Naive B cell (primary cell): ENCODE results near the gene ETV6. TPM values are rescaled to one million over a fixed set of nuclear protein-coding genes. Genes with fewer than 3 reads are reported as not detected.

Experiments
- ATAC-seq, 2 donors: fragments of 150-1000 bp; cut with Tn5 transposase; 2 replicates each; pipeline ENCODE4 v1.10.0; 2021; ENCODE audit warnings: low read depth in 2 of 2, mild to moderate bottlenecking in 2 of 2, moderate library complexity in 2 of 2
- DNase-seq: peaks from one replicate; pipeline ENCODE4 v3.0.0; 2022
- H3K27ac Mint-ChIP-seq, 6 donors: one replicate each; pipeline ENCODE4 v1.8.0; 2020 to 2022; ENCODE audit warnings: mild to moderate bottlenecking in 6 of 6, mixed read lengths in 6 of 6, moderate library complexity in 5 of 6, inconsistent platforms in 2 of 6
- H3K27me3 Mint-ChIP-seq, 3 donors: one replicate each; pipeline ENCODE4 v1.8.0; 2021 to 2022; ENCODE audit warnings: mixed read lengths in 3 of 3, mild to moderate bottlenecking in 1 of 3
- H3K36me3 Mint-ChIP-seq, 2 donors: one replicate each; pipeline ENCODE4 v1.8.0; 2020 to 2022; ENCODE audit warnings: mixed read lengths in 2 of 2, inconsistent platforms in 1 of 2, mild to moderate bottlenecking in 1 of 2
- H3K4me1 Mint-ChIP-seq, 3 donors: one replicate each; pipeline ENCODE4 v1.8.0; 2020 to 2022; ENCODE audit warnings: mixed read lengths in 3 of 3, inconsistent platforms in 1 of 3, mild to moderate bottlenecking in 1 of 3, moderate library complexity in 1 of 3
- H3K4me3 Mint-ChIP-seq, 8 donors: one replicate each; pipeline ENCODE4 v1.8.0; 2020 to 2022; ENCODE audit warnings: mild to moderate bottlenecking in 8 of 8, mixed read lengths in 8 of 8, moderate library complexity in 8 of 8, inconsistent platforms in 2 of 8
- H3K9me3 Mint-ChIP-seq, 7 donors: one replicate each; pipeline ENCODE4 v1.8.0; 2020 to 2022; ENCODE audit warnings: mixed read lengths in 7 of 7, mild to moderate bottlenecking in 5 of 7, inconsistent platforms in 2 of 7, moderate library complexity in 1 of 7
- polyA plus RNA-seq, 6 donors: library from polyadenylated mRNA; unstranded; fragments of 300-500 nt; fragmentation: Illumina TruSeq; gene quantifications; one replicate each; pipeline ENCODE4 v1.2.3, GENCODE V29; 2021; ENCODE audit warnings: low read depth in 6 of 6

Gene ETV6
- polyA plus RNA-seq, 6 donors from 2014 or later = 3.7 to 9.6 (median 6.6) TPM

DNA sequence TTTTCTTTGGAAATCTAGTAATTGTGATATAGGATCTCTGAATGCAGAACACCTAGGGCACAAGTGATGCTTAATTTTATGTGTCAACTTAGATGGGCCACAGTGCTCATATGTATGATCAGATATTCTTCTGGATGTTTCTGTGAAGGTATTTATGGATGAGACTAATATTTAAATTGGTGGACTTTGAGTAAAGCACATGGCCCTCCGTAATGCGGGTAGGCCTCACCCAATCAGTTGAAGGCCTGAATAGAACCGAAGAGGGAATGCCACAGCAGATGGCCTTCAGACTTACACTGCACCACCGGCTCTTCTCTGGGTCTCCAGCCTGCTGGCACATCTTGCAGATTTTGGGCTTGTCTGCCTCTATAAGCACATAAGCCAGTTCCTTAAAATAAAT lies 60.0 kb downstream of the ETV6 start:
- no peaks in the 10 kb centered on the region for H3K9me3 Mint-ChIP-seq
- no peak overlapping the region for H3K4me3 Mint-ChIP-seq
- ATAC-seq = no peak
- peaks cover 0 to 8% of the 10 kb centered on the region in 2 donors for H3K36me3 Mint-ChIP-seq
- H3K27me3 Mint-ChIP-seq = no peaks in the 10 kb centered on the region
- peak overlapping the region in 5 of 6 donors; percentile 18 to 78 (median 36) for H3K27ac Mint-ChIP-seq
- DNase-seq = no peak
- peaks cover 19 to 44% (median 38%) of the 10 kb centered on the region in 3 donors for H3K4me1 Mint-ChIP-seq

DNA sequence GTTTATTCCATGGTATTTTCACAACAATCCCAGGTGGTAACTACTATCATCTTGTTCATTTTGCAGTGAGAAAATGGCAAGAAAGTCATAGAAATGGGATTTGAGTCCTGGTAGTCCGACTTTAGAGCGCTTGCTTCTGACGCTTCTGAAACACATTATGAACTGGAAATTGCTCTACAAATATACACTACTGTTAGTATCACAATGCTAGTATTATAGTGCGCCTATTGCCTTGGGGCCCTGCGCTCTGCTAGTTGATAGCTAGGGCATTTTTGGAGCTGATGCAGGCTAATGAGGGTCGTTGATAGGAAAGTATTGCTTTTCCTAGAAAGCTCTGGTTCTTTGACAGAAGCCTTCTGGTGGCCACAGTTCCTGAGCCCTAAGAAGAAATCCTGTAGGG lies 61.0 kb downstream of the ETV6 start:
- Mint-ChIP-seq H3K27ac (peak overlapping the region in 4 of 6 donors; percentile 4 to 53 (median 28)), H3K36me3 (peaks cover 0 to 8% of the 10 kb centered on the region in 2 donors), H3K9me3 (no peaks in the 10 kb centered on the region), H3K27me3 (no peaks in the 10 kb centered on the region), H3K4me3 (no peak overlapping the region), H3K4me1 (peaks cover 17 to 48% (median 38%) of the 10 kb centered on the region in 3 donors)
- ATAC-seq = no peak
- no peak for DNase-seq

DNA sequence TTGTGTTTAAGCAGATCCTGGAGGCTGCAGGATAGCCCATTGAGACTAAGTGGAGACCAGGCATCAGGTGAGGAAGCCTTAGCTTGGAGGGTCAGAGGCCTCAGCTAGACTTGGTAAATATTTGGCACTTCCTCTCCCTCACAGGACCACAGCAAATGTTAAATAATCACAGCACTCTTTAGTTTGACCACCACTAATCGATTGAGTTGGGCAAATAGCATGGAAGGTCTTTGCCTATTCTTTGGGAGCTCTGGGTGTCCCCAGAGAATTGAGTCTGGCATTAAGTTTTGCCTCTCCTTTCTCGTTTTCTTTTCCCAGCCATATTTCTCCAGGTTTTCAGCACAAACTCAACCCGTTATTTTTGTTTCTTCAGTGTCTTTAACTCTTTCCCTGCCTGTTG lies 61.4 kb downstream of the ETV6 start:
- no peak for ATAC-seq
- H3K27ac Mint-ChIP-seq = peak overlapping the region in 1 of 6 donors; percentile 44
- H3K9me3 Mint-ChIP-seq = no peaks in the 10 kb centered on the region
- peaks cover 16 to 48% (median 38%) of the 10 kb centered on the region in 3 donors for H3K4me1 Mint-ChIP-seq
- H3K36me3 Mint-ChIP-seq = peaks cover 0 to 13% of the 10 kb centered on the region in 2 donors
- no peak for DNase-seq
- H3K27me3 Mint-ChIP-seq = no peaks in the 10 kb centered on the region
- H3K4me3 Mint-ChIP-seq = no peak overlapping the region

- H3K27ac Mint-ChIP-seq = peak overlapping the region in 1 of 6 donors; percentile 14
- DNase-seq (no peak), ATAC-seq (no peak)
- peaks cover 0 to 19% of the 10 kb centered on the region in 2 donors for H3K36me3 Mint-ChIP-seq
- peaks cover 21 to 48% (median 41%) of the 10 kb centered on the region in 3 donors for H3K4me1 Mint-ChIP-seq
- H3K9me3 Mint-ChIP-seq = no peaks in the 10 kb centered on the region
- no peaks in the 10 kb centered on the region for H3K27me3 Mint-ChIP-seq
- H3K4me3 Mint-ChIP-seq = no peak overlapping the region
These were observed 62.3 kb downstream of the ETV6 start for GRCh38 chr12:11711651-11712327.

- H3K4me3 Mint-ChIP-seq = peak overlapping the region in 1 of 8 donors; percentile 61
- ATAC-seq (no peak), DNase-seq (no peak)
- no peaks in the 10 kb centered on the region for H3K27me3 Mint-ChIP-seq
- peaks cover 0 to 19% of the 10 kb centered on the region in 2 donors for H3K36me3 Mint-ChIP-seq
- no peaks in the 10 kb centered on the region for H3K9me3 Mint-ChIP-seq
- peaks cover 25 to 48% (median 41%) of the 10 kb centered on the region in 3 donors for H3K4me1 Mint-ChIP-seq
- H3K27ac Mint-ChIP-seq = peak overlapping the region in 1 of 6 donors; percentile 65
These were observed 63.0 kb downstream of the ETV6 start for GRCh38 chr12:11712491-11712890.

DNA sequence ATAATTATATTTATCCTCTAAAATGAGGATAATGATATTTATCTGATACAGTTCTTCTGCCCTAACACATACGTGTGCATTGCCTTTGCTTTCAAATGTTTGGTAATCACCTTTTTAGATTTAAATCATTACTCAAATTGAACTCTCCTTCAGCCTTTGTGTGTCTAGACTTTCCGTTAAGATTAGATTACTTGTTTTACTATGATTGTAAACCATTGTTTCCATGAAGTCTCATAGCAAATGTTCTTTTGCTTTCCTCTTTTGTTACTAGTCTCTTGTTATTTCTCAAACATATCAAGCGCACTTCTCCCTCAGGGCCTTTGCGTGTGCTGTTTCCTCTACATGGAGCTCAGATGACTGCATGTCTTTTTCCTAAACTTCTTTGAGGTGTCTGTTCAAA lies 63.7 kb downstream of the ETV6 start:
- peaks cover 0 to 24% of the 10 kb centered on the region in 2 donors for H3K36me3 Mint-ChIP-seq
- ATAC-seq (no peak), DNase-seq (no peak)
- no peaks in the 10 kb centered on the region for H3K27me3 Mint-ChIP-seq
- H3K9me3 Mint-ChIP-seq = no peaks in the 10 kb centered on the region
- H3K4me3 Mint-ChIP-seq = no peak overlapping the region
- H3K4me1 Mint-ChIP-seq = peaks cover 27 to 55% (median 41%) of the 10 kb centered on the region in 3 donors
- peak overlapping the region in 2 of 6 donors; percentile 7 to 65 for H3K27ac Mint-ChIP-seq

DNA sequence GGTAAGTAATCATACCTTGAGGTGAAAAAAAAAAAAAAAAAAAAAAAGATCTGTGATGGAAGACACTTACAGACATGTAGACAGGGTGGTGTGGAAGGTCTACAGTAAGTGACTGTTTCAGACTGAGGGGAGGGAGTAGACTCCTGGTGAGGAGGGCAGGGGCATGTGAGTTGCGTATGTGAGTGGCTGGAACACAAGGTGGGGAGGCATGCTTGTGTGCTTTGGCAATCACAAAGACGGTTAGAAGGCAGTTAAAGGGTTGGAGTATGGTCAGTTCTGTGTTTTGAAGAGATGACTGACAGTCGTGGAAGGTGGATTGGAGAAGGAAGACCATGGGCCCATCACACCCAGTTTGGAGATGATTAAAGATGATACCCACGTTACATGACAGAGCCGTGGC lies 65.2 kb downstream of the ETV6 start:
- H3K27me3 Mint-ChIP-seq = no peaks in the 10 kb centered on the region
- no peak for ATAC-seq
- no peaks in the 10 kb centered on the region for H3K9me3 Mint-ChIP-seq
- no peak overlapping the region for H3K4me3 Mint-ChIP-seq
- DNase-seq = no peak
- H3K4me1 Mint-ChIP-seq = peaks cover 26 to 53% (median 36%) of the 10 kb centered on the region in 3 donors
- H3K36me3 Mint-ChIP-seq = peaks cover 0 to 24% of the 10 kb centered on the region in 2 donors
- H3K27ac Mint-ChIP-seq = peak overlapping the region in 2 of 6 donors; percentile 6 to 83

DNA sequence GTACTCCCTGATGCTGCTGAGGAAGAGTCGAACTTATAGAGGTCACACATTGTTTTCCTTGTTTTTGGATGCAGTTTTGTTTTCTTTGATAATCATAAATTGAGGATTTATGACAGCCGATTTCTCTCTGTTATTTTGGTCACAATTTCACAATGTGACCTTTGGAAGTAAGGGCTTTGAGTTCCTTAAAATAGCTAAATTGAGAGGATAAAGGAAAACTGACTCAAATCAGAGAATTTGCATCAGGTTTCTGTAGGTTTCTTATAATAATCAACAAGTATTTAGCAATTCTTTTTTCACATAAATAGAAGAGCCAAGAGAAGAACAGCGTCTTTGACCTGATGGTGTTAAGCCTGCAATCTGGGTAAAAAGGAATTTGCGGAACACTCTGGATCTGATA lies 66.1 kb downstream of the ETV6 start:
- no peak for ATAC-seq

DNA sequence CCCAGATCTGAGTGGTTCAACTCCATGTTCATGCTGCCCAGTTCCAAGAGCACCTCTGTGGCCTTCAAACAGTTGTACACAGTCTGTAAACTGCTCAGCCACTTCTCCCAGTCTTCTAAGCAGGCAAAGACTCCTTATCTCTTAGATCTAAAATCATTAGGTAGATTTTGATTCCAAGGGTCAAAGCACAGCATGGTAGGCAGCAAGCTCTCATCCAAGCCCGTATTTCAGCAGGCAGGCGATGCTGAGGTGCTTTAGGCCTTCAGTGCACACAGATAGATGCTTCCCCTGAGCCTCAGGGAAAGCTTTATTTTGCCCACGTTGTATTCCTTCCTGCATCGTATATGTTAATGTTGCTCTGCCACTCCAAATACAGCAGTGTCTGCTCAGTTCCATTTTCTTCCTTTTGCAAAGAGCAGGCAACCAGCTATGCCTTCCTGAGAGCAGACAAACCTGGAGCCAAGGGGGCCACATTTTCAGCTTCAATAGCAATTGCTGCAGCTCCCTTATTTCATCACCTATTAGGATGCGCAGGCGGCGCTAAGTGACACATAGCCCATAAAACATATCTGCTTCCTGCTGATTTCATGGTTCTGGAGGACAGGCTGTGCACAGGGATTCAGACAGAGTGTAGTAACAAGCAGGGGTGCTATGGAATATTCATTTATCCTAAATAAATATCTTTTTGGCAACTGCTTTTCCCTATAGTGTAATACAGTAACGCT lies 67.5 kb downstream of the ETV6 start:
- Mint-ChIP-seq H3K9me3 (no peaks in the 10 kb centered on the region), H3K4me1 (peaks cover 25 to 48% (median 37%) of the 10 kb centered on the region in 3 donors), H3K27me3 (no peaks in the 10 kb centered on the region), H3K4me3 (peak overlapping the region in 1 of 8 donors; percentile 44), H3K36me3 (peaks cover 0 to 22% of the 10 kb centered on the region in 2 donors), H3K27ac (peak overlapping the region in 2 of 6 donors; percentile 38 to 85)
- DNase-seq (no peak), ATAC-seq (no peak)

More for the DNA sequence above, 66.1 kb downstream of the ETV6 start:
- no peak for DNase-seq
- Mint-ChIP-seq H3K4me1 (peaks cover 27 to 50% (median 33%) of the 10 kb centered on the region in 3 donors), H3K27ac (peak overlapping the region in 1 of 6 donors; percentile 91), H3K9me3 (no peaks in the 10 kb centered on the region), H3K27me3 (no peaks in the 10 kb centered on the region), H3K4me3 (no peak overlapping the region), H3K36me3 (peaks cover 0 to 24% of the 10 kb centered on the region in 2 donors)

DNA sequence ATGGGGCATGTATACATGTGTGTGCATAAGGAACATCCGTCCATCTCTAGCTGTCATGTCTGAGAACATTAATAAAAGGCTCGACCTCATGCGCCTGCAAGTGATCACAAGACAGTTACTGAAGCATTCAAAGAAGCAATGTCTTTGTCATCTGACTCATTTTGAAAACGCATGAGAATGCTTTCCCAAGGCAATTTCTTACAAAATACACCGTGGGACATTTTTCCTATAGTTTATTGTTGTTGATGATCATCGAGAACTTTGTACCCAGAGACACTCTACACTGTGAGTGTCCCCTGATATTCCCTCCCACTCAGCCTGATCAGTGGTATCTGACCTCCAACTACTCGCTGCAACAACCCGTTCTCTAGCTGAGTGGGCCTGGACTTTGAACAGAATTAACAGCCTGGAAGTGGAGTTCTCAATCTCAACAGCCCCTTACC lies 68.1 kb downstream of the ETV6 start:
- Mint-ChIP-seq H3K9me3 (no peaks in the 10 kb centered on the region), H3K36me3 (peaks cover 0 to 19% of the 10 kb centered on the region in 2 donors), H3K4me1 (peaks cover 26 to 49% (median 38%) of the 10 kb centered on the region in 3 donors), H3K4me3 (no peak overlapping the region), H3K27ac (peak overlapping the region in 1 of 6 donors; percentile 75), H3K27me3 (no peaks in the 10 kb centered on the region)
- ATAC-seq (no peak), DNase-seq (no peak)

DNA sequence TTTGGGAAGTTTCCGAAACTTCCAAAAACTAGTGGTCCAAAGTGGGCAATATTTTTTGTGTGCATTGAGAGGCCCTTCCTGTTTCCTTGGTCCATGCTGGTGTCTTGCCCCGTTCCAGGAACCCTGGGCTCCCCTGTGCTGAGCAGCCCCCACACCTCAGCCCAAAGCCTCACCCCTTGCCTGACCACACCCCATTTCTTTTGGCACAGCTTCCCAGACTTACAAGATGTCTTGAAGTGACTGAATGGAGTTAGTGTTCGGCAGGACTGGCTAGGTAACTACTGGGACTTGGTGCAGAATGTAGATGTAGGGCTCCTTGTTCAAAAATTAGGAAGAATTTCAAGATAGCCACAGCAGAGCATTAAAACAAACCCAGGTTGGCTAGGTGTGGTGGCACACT lies 68.6 kb downstream of the ETV6 start:
- Mint-ChIP-seq H3K36me3 (peaks cover 0 to 16% of the 10 kb centered on the region in 2 donors), H3K4me3 (no peak overlapping the region), H3K4me1 (peaks cover 27 to 52% (median 34%) of the 10 kb centered on the region in 3 donors), H3K27ac (peak overlapping the region in 1 of 6 donors; percentile 75), H3K9me3 (no peaks in the 10 kb centered on the region), H3K27me3 (no peaks in the 10 kb centered on the region)
- ATAC-seq = no peak
- DNase-seq = no peak

GRCh38 chr12:11718768-11719253 lies 69.3 kb downstream of the ETV6 start:
- no peak for DNase-seq
- Mint-ChIP-seq H3K27me3 (no peaks in the 10 kb centered on the region), H3K36me3 (peaks cover 0 to 16% of the 10 kb centered on the region in 2 donors), H3K4me1 (peaks cover 28 to 56% (median 34%) of the 10 kb centered on the region in 3 donors), H3K27ac (no peak overlapping the region), H3K4me3 (no peak overlapping the region), H3K9me3 (no peaks in the 10 kb centered on the region)
- no peak for ATAC-seq

DNA sequence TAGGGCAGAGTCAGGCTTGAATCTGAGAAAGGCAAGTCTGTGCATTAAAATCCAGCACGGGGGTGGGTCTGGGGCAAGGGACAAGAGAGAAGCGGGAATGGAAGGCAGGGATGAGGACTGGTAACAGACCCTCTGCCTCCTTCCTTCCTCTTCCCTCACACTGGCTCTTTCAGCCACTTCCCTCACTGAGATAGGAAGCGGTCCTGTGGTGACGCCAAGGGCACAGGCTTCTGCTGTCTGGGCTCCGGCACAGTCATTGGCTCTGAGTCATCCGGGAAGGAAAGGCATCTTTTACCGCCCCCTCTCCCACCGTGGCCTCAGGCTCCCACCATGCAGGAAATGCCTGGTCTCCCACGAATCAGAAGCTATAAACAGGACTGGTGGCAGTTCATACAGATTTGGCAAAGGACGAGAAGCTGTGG lies 70.2 kb downstream of the ETV6 start:
- Mint-ChIP-seq H3K36me3 (peaks cover 0 to 16% of the 10 kb centered on the region in 2 donors), H3K4me3 (no peak overlapping the region), H3K4me1 (peaks cover 37 to 57% (median 38%) of the 10 kb centered on the region in 3 donors), H3K27me3 (no peaks in the 10 kb centered on the region), H3K9me3 (no peaks in the 10 kb centered on the region), H3K27ac (peak overlapping the region in 2 of 6 donors; percentile 3 to 82)
- ATAC-seq (no peak), DNase-seq (no peak)
